ENCODE results near the gene TRAPPC2L.

The TRAPPC2L gene

DNA sequence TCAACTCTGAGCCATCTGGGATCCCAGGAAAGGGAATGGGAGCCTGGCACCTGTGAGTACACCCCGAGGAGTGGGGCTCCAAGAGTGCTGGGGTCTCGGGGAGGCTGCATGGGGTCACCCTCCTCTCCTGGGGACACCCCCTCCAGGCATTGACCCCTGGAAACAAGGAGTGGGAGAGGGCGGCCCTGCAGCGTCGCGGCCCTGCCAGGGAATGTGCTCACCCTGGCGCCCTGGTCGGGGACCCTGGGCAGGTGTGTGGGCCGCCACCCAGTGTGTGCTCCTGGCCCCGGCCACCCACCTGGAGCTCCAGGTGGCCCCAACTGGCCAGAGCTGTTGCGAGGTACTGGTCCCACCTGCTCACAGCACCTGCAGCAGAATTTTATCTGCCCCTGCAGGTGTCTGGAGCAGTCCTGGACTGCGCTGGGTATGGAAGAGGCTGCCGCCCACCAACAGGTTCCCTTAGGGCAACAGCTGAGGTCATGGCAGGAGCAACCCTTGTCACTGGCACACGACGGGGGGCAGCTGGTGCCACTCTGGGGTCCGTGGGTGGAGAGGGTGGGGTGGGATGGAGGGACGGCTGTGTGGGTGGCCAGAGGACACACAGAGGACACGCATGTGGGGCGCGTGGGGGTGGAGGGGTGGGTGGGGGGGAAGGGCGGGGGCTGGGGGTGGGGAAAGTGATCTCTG is 14.9 kb downstream of the TRAPPC2L start:
- Histone ChIP-seq H3K4me3 (no peak overlapping the region), H3K27ac (no peak overlapping the region)

DNA sequence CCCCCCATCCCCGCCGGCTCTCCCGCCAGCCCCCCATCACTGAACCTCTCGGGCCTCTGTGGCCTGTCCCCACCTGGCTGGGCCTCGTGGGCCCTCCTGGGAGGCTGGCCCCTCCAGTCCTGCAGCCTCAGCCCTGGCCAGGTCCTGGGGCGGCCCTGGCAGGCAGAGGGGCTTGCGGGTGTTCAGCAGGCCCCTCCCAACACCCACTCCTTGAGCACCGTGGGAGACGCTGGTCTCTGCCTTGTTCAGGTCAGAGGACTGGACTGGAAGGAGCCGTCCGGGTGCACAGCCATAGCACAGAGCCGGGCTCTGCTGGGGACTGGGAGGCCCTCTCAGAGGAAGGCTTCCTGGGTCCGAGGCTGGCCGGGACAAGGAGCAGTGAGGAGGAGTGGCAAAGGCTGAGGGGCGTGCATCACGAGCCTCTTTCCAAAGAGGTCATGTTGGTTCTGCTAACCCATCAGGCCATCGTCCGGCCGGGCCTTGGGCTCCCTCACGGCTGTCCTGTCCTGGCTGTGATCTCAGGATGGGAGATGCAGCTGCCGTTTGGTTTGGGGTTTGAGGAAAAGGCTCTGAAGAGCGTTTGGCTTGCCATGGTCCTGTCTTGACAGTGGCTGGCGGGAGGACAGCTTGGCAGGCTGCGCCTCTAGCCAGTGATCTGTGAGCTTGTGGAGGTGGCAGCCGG is 15.9 kb downstream of the TRAPPC2L start:
- H3K4me3 ChIP-seq: no peak overlapping the region
- no peak overlapping the region for H3K27ac ChIP-seq

DNA sequence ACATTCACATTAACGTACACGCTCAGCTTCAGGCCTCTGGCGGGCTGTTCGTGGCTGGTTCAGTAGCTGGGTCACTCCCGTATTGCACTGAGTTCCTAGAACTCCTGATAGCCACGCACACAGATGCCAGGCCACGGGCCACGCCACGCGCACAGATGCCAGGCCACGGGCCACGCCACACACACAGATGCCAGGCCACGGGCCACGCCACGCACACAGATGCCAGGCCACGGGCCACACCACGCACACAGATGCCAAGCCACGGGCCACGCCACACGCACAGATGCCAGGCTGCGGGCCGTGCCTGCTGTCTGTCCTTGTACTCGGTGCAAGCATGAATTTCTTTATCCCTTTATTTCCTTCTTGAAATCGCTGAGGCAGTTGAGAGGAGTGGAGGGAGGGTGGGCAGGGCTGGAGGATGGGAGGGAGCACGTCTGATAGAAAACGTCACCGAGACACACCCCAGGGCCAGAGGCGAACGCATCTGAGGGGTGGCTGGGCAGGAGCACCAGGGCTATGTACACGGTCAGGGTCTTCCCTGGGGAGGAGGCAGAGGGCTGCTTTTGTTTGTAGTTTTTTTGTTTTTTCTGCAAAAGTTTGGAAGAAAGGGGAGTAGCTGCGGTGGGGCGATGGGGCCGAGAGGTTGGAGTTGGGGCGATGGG is 18.1 kb downstream of the TRAPPC2L start:
- no peak overlapping the region for H3K27ac ChIP-seq
- no peak overlapping the region for H3K4me3 ChIP-seq

DNA sequence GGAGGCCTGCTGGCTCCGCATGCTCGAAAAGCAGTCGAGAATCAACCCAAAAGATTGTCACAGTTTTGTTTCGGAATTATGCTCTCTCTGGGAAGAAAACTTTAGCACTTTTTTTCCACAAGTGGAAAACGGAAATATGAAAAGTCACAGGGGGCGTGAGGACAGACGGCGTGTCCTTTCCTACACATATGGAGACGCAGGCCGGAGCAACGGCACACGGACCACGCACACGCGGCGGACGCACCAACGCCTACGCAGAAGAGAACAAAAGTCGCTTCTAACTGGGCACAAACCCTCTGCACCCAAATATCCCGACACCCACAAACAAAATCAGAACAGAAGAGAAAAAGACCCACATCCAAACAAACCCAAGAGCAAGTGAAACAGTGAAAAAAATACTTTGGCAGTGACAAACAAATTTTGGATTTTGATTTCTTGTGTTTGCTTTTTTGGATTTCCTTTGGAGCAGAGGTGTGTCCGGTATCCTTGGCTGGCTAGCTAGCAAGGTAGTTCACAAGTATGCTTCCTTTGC is 18.8 kb downstream of the TRAPPC2L start:
- H3K4me3 ChIP-seq: no peak overlapping the region
- H3K27ac ChIP-seq: no peak overlapping the region

DNA sequence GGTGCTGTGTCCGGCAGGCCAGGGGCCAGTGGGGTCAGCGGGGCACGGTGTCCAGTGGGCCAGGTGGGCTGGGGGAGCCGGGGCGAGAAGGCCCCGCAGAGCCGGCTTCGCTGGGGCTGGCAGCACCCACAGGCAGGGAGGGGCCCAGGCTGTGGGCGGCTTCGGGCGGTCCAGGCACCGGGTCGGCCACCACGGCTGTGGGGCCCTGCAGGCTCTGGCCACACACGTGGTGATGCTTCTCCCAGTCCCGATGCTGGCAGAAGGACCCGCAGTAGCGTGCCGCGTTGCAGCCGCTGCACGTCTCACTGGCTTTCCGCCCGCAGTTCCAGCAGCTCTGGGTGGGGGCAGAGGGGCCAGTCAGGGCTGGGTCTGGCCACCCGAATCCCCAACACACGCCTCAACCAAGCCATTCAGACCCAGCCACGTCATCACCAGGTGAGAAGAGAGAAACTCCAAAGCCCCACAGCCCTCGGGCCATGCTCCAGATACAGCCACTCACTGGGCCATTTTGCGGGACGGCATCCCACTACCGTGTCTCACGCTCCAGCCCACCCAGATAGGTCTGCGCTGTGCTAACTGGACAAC is 20.1 kb downstream of the TRAPPC2L start:
- no peak overlapping the region for H3K27ac ChIP-seq
- no peak overlapping the region for H3K4me3 ChIP-seq

DNA sequence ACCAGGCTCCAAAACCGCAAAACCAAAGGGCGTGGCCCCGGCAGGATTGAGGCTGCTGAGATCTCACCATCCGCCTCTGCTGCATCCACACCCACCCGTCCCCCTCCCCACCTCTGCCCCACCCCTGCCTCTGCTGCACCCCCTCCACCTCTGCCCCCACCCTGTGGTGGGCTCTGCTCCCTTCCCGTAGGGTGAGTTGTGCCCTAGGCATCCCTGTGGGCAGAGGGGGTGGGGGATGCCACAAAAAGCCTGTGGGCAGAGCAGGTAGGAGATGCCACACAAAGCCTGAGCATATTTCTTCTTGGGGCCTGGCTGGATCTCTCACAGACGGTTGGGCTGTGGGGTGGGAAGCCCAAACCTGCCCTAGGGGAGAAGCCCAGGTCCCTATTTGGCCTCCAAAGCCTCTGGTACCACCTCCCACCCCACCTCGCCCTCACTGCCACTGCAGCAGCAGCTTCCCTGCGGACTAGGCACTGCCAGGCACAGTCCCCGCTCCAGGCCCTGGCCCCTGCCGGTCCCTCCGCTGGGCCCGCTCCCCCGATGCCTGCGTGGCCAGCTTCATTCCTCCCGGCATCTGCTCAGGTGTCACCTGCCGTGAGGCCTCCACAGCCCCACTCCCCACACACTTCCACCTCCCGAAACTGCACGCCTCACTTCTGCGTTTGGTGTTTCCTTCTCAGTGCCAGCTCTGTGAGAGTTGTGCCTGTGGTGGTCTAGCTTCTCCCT is 20.8 kb downstream of the TRAPPC2L start:
- Histone ChIP-seq H3K27ac (no peak overlapping the region), H3K4me3 (no peak overlapping the region)

DNA sequence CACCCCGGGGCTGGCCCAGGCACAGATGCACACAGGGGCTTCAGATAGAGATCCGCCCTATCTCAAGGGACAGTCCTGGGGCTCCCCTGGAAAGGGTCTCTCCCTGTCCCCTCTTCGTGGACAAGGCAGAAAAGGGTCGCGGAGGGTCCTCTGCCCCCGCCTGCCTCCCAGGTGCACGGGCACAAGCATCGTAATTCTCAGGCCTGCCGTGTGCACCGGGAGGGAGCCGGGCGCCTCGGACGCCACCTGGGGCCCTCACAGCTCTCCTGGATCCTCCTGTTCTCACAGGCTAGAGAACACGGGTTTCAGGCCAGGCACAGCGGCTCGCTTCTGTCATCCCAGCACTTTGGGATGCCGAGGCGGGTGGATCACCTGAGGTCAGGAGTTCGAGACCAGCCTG is 21.4 kb downstream of the TRAPPC2L start:
- no peak overlapping the region for H3K4me3 ChIP-seq
- H3K27ac ChIP-seq: no peak overlapping the region

DNA sequence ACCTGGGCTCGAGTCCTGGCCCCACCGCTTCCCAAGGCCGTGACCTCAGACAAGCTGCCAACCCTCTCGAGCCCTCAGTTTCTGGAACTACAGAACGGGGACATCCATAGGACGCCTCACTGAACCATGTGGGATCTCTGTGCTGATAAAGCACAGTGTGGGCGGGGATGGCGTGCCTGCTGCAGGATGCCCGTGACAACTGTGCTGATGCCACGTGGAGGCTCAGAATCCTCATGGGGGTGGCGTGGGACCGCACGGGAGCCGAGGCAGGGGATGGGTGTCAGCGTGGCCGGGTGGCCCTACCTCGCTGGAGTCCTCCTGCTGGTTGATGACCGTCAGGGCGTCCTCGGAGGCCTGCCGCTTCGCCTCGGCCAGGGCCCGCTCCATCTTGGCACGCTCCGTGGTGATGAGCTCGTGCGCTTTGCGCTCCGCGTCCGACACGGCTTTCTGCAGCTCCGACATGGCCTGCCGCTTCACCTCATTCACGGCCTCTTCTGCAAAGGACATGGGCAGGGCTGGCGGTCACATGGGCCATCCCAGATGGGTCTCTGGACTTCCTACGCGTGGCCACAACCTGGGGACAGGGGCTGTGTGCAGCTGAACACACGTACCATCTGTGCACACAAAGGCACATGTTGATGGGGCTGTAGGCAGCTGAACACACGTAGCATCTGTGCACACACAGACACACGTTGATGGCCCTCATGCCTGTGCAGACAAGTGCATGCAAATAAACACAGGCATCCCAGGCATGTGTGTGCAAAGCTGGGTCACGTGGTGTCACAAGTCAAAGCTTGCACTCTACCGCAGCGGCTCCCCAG is 22.2 kb downstream of the TRAPPC2L start:
- no peak overlapping the region for H3K27ac ChIP-seq
- no peak overlapping the region for H3K4me3 ChIP-seq

DNA sequence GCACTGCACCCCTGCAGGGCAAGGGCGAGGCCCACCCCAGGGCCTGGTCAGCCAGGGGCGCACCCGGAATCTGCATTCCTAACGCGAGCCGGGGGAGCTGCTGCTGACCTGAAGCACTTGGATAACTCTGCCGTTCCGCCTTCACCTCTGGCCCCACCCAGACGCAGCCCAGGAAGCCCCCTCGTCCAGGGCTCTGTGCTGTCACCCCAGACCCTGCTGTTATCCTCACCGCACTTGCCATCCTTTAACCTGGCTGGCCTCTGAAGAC is 22.8 kb downstream of the TRAPPC2L start:
- no peak overlapping the region for H3K4me3 ChIP-seq
- no peak overlapping the region for H3K27ac ChIP-seq

DNA sequence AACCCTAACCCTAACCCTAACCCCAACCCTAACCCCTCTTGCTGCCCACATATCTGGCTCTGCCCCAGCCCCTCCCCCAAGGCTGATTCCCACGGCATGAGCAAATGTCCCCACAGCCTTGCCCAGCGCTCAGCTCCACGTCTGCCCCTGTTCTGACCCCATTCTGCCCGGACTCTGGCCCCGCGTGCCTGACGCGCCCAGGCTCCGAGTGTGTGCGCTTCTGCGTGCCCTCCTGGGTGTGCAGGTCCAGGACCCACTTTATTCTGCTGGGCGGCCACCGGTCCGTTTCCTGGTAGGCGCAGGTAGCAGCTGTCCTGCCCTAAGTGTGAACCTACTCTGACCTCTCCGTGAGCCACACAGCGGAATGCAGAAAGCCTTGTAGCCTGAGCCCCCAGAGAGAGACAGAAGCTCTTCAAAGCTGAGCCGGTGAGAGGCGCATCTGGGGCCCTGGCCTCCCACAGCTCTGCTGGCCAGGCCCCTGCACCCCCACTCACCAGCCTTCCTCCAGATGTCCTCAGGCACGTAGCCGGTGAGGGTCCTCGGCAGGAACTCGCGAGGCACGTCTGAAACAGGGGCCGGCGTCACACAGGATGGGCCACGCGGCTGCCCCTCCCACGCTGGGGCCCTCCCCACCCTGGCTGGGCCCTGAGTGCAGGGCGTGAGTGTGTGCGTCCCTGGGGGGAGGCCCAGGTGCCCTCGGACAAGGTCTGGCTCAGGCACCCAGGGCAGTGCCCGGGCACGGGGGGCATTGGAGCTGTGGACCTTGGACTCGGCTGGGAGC is 23.5 kb downstream of the TRAPPC2L start:
- peak overlapping the region in 7 of 21 experiments; percentile 17 to 71 (median 36) for H3K27ac ChIP-seq
- H3K4me3 ChIP-seq: peak overlapping the region in 3 of 7 experiments; percentile 1 to 26 (median 5)

DNA sequence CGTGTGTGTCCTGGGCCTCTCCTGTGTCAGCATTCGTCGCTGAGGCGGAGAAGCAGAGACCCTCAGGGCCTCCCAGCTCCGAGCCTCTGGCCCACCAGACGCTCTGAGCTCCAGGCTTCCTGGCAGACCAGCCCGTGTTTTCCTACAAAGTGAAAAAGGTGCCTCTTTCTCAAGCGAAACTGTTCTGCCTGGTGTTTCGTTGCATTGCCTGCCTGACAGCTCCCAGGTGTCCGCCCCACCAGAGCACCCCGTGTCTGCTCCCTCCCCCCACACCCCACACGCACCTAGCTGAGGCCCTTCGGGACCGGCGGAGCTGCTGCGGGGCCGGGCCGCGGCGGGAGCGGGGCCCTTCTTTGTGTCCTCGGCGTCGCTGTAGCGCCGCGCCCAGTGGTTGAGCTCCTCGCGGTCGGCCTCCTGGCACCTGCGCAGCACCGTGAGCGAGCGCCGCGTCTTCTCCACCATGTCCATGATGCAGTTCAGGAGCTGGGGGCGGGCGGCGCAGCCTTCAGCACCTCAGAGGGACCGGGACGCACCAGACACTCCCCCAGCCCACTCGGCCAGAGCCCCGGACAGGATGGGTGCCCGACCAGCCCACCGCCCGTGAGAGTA is 24.2 kb downstream of the TRAPPC2L start:
- peak overlapping the region in 9 of 21 experiments; percentile 12 to 71 (median 36) for H3K27ac ChIP-seq
- peak overlapping the region in 3 of 7 experiments; percentile 1 to 26 (median 5) for H3K4me3 ChIP-seq

DNA sequence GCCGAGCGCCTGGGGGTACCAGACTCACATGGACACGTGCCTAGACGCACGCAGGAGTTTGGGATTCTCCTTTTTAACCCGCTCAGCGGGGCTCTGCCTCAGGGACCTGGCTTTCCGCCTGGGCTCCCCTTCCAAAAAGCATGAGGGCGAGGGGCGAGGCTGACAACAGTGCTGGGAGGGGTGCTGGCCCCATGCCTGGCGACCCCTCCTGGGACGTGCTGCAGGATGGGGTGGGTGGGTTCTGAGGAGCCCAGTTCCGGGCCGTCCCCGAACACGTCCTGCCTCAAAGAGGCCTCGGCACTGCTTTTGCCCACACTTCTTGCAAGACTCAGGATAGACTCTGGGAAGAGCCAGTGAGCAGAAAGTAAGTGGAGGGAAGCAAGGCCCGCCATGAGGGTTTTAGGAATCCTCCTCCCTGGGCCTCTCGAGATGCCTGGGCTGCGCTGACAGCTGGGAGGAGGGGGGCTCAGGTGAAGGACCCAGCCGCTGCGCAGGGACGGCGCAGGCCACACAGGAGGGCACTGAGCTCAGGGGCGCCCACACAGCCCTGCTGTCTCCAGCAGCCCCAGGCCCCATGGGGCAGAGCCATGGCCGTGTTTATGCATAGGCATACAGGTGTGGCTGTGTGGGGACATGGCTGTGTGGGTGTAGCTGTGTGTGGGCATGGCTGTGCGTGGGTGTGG is 24.9 kb downstream of the TRAPPC2L start:
- Histone ChIP-seq H3K4me3 (no peak overlapping the region), H3K27ac (peak overlapping the region in 7 of 21 experiments; percentile 3 to 67 (median 32))

DNA sequence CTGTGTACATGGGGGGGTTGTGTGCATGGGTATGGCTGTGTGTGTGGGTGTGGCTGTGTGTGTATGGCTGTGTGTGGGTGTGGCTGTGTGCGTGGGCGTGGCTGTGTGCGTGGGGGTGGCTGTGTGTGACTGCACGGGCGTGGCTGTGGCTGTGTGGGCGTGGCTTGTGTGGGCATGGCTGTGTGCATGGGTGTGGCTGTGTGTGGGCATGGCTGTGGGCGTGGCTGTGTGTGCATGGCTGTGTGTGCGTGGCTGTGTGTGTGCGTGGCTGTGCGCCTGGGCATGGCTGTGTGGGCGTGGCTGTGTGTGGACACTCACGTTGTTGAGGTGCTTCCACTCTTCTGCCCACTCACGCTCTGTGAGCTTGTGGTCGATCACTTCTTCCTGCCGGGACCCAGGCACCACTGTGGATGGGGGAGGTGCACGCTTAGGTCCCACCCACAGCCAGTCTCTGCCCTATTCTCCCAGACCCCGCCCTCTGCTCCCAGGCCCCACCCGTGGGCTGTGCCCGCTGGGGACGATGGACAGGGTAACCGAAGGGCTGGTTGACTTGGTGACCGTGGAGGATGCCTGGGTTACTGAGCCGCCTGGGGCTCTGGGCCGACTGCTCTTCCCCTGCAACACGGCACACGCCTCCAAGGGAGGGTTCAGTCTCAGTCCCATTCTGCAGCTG is 25.6 kb downstream of the TRAPPC2L start:
- H3K27ac ChIP-seq: peak overlapping the region in 2 of 21 experiments; percentile 19 to 46
- no peak overlapping the region for H3K4me3 ChIP-seq

DNA sequence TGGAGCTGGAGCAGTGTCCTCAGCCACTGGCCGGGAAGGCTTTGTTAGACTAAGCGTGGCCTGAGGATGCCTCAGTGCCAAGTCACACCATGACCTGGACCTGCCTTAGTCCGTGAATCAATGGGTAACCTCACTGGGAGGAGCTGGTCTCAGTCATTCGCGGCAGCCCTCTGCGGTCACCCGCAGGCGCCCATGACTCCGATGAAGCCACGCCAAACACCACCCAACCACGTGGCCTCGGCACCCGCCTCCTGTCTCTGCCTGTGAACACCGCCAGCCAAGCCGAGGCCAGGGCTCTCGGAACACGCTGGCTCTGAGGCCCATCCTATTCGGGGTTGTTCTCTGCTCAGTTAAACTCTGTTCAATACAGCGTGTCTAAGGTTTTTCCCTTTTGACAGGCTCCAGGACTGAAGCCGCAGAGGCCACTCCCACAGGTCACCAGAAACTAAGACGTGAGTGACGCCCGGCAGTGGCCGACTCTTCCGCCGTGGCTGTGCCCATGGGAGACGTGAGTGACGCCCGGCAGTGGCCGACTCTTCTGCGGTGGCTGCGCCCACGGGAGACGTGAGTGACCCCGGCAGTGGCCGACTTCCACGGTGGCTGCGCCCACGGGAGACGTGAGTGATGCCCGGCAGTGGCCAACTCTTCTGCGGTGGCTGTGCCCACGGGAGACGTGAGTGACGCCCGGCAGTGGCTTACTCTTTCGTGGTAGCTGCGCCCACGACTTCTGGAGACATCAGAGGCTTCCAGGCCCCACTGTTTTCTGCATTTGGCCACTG is 26.4 kb downstream of the TRAPPC2L start:
- H3K4me3 ChIP-seq: no peak overlapping the region
- H3K27ac ChIP-seq: no peak overlapping the region

DNA sequence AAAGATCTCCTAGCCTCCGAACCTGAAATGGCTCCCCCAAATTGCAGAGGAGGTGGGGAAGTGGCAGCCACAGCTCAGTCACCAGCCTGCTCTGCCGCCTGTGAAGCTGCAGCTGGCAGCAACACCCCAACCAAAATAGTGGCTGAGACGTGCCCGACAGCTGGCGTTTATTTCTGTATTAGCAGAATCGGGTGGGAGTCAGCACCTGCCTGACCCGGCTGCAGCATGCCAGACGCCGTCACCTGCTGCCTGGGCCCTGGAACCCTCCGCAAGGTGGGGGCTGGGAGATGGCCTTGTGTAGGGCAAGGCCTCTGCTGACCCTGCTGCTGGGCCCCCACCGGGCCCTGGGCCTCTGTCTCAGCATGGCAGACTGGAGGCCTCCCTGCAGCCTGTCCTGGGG is 27.0 kb downstream of the TRAPPC2L start:
- Histone ChIP-seq H3K27ac (no peak overlapping the region), H3K4me3 (no peak overlapping the region)

Data from skin epidermis (tissue), 12 donors.